WI38 (cell line): ENCODE measurements around the gene F11R.

Experiments used
- H3K4me3 ChIP-seq: 2 replicates; pipeline ENCODE4 v1.5.1; 2011; ENCODE audit warnings: low read depth, mild to moderate bottlenecking, control low read depth, low read length
- CTCF ChIP-seq: IDR thresholded peaks from 2 replicates; pipeline ENCODE4 v1.5.1; 2012; ENCODE audit warnings: low read depth, mild to moderate bottlenecking, control low read depth, low read length

Gene F11R

DNA sequence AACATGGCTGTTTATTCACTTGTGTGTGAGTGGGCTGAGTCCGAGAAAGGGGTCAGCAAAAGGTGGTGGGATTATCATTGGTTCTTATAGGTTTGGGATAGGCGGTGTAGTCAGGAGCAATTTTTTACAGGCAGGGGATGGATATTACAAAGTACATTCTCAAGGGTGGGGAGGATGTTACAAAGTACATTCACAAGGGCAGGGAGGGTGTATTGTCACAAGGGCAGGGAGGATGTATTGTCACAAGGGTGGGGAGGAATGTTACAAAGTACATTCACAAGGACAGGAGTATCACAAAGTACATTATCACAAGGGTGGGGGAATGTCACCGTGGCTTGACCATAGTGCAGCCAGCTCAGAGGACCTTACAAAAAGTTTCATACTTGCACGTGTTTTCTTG lies 35.2 kb downstream of the F11R start:
- no peak overlapping the region for H3K4me3 ChIP-seq
- TF ChIP-seq CTCF, result no peak

DNA sequence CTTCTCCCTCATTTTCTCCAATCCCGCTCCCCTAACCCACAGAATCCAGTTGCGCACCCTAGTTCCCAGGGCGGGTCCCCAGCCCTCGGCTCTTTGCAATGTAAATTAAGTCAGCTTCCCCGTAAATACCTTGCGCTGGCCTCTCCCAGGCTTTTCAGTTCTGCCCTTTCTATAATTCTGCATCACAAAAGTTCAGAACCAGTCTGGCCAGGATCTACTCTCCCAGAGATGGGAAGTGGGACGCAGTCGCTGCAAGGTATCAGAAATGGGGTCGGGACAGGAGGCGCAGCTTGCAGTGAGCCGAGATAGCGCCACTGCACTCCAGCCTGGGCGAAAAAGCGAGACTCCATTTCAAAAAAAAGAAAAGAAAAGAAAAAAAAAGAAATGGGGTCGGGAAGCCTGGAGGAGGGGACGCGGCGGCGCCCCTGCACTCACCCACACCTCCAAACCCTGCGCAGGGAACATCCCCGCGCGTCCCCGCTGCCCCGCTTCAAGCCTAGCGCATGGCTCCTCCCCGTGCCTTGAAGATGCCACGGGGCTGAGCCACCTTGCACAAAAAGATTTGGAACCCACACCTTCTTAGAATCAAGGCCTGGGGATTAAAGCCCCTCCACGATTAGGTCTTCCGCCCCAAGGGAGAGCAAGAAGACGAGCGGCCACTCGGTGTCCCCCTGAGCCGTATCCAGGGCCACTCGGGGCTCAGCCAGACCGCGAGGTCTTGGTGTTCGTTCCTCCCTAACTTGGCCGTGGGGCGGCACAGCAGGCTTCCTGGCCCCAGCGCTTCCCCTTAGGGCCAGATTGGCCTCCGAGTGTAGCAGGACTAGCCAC lies 39.2 kb downstream of the F11R start:
- no peak for TF ChIP-seq CTCF
- no peak overlapping the region for H3K4me3 ChIP-seq

- H3K4me3 ChIP-seq, result no peak overlapping the region
- TF ChIP-seq CTCF, result no peak
These were observed 41.7 kb downstream of the F11R start for GRCh38 chr1:160979286-160979685.

DNA sequence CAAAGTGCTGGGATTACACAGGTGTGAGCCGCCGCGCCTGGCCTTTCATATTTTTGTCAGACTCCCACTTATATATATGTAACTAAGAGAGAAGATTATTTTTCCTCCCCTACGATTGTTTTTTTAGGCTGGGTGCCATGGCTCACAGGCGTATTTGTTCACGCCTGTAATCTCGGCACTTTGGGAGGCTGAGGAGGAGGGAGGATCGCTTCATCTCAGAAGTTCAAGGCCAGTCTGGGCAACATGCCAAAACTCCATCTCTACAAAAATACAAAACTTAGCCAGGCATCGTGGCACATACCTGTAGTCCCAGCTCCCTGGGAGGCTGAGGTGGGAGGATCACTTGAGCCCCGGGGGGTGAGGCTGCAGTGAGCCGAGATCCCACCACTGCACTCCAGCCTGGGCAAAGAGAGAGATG lies 42.4 kb downstream of the F11R start:
- TF ChIP-seq CTCF, result no peak
- no peak overlapping the region for H3K4me3 ChIP-seq

DNA sequence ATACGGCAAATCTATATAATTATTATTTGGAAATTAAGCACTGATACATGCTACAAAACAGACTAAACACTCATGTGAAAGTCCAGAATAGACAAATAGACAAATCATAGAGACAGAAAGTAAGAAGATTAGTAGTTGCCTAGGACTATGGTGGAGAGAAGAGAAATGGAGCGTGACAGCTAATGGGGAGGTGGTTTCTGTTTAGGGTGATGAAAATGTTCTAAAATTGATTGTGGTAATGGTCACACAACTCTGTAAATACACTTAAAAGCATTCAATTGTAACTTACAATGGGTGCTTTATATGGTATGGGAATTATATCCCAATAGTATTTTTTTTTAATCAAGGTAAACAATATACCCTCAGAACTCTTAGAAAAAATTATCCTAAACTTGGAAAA lies 45.9 kb downstream of the F11R start:
- no peak overlapping the region for H3K4me3 ChIP-seq
- TF ChIP-seq CTCF, result no peak

GRCh38 chr1:160973491-160973890 lies 47.5 kb downstream of the F11R start:
- no peak for TF ChIP-seq CTCF
- H3K4me3 ChIP-seq, result no peak overlapping the region

GRCh38 chr1:160972939-160973338 lies 48.0 kb downstream of the F11R start:
- H3K4me3 ChIP-seq, result no peak overlapping the region
- no peak for TF ChIP-seq CTCF
